ENCODE results near the gene SND1.

Gene SND1

GRCh38 chr7:127689194-127689772 is 37.3 kb downstream of the SND1 start:
- Histone ChIP-seq H3K27me3 (ENCODE audit: insufficient read depth, low read length) (no peaks in the 10 kb centered on the region), H3K9ac (ENCODE audit: low read length) (no peak overlapping the region), H3K9me2 (ENCODE audit: low read depth, low read length) (no peaks in the 10 kb centered on the region), H3K36me3 (ENCODE audit: insufficient read depth, low read length) (peaks cover 75% of the 10 kb centered on the region), H3K27ac (ENCODE audit: low read depth, low read length, poor library complexity, severe bottlenecking) (no peak overlapping the region), H3K9me3 (ENCODE audit: low read length) (no peaks in the 10 kb centered on the region), H3K4me3 (ENCODE audit: low read depth, low read length, poor library complexity, severe bottlenecking) (no peak overlapping the region), H2AFZ (ENCODE audit: low read length) (no peak overlapping the region), H3K79me2 (ENCODE audit: insufficient read depth, low read length) (peaks cover 30% of the 10 kb centered on the region), H3K4me1 (ENCODE audit: insufficient read depth, low read length, severe bottlenecking) (peaks cover 10% of the 10 kb centered on the region), H4K20me1 (ENCODE audit: insufficient read depth, low read length) (no peaks in the 10 kb centered on the region), H3F3A (ENCODE audit: insufficient read depth, low read length) (no peaks in the 10 kb centered on the region), H3K4me2 (ENCODE audit: low read length) (no peak overlapping the region)
- TF ChIP-seq, protein P1, sequence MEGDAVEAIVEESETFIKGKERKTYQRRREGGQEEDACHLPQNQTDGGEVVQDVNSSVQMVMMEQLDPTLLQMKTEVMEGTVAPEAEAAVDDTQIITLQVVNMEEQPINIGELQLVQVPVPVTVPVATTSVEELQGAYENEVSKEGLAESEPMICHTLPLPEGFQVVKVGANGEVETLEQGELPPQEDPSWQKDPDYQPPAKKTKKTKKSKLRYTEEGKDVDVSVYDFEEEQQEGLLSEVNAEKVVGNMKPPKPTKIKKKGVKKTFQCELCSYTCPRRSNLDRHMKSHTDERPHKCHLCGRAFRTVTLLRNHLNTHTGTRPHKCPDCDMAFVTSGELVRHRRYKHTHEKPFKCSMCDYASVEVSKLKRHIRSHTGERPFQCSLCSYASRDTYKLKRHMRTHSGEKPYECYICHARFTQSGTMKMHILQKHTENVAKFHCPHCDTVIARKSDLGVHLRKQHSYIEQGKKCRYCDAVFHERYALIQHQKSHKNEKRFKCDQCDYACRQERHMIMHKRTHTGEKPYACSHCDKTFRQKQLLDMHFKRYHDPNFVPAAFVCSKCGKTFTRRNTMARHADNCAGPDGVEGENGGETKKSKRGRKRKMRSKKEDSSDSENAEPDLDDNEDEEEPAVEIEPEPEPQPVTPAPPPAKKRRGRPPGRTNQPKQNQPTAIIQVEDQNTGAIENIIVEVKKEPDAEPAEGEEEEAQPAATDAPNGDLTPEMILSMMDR (IDR thresholded peaks at IDR 0.05; ENCODE audit: low read length), result no peak
- no peak for TF ChIP-seq EZH2 (IDR thresholded peaks at IDR 0.05; ENCODE audit: borderline replicate concordance, low read length)

DNA sequence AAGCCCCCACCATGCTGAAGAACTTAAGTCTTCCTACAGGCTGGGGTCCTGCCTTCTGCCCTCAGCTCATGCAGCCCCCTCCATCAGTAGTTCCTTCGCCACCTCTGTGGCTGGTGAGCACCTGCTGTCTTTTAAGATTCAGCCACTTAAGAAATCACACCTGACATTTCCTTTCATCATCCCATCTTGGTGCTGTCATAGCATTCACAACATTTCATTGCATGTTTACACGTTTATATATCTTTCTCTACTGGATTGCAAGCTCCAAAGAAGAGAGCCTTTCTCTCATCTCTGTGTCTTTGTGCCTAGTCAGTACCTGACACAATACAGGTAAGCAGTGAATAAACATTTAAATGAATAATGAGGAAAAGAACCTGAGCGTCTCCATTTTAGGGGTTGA is 38.3 kb downstream of the SND1 start:
- peaks cover 7% of the 10 kb centered on the region for H3K4me1 ChIP-seq (ENCODE audit: insufficient read depth, low read length, severe bottlenecking)
- no peak overlapping the region for H3K4me2 ChIP-seq (ENCODE audit: low read length)
- no peak overlapping the region for H3K4me3 ChIP-seq (ENCODE audit: low read depth, low read length, poor library complexity, severe bottlenecking)
- H3K36me3 ChIP-seq (ENCODE audit: insufficient read depth, low read length), result peaks cover 86% of the 10 kb centered on the region
- H4K20me1 ChIP-seq (ENCODE audit: insufficient read depth, low read length), result no peaks in the 10 kb centered on the region
- no peak for TF ChIP-seq EZH2 (IDR thresholded peaks at IDR 0.05; ENCODE audit: borderline replicate concordance, low read length)
- TF ChIP-seq, protein P1 (IDR thresholded peaks at IDR 0.05; ENCODE audit: low read length), result no peak
- H3F3A ChIP-seq (ENCODE audit: insufficient read depth, low read length), result no peaks in the 10 kb centered on the region
- H3K27me3 ChIP-seq (ENCODE audit: insufficient read depth, low read length), result no peaks in the 10 kb centered on the region
- no peak overlapping the region for H3K9ac ChIP-seq (ENCODE audit: low read length)
- H3K9me2 ChIP-seq (ENCODE audit: low read depth, low read length), result no peaks in the 10 kb centered on the region
- H3K79me2 ChIP-seq (ENCODE audit: insufficient read depth, low read length), result peaks cover 20% of the 10 kb centered on the region
- H3K9me3 ChIP-seq (ENCODE audit: low read length), result no peaks in the 10 kb centered on the region
- H2AFZ ChIP-seq (ENCODE audit: low read length), result no peak overlapping the region
- H3K27ac ChIP-seq (ENCODE audit: low read depth, low read length, poor library complexity, severe bottlenecking), result no peak overlapping the region

DNA sequence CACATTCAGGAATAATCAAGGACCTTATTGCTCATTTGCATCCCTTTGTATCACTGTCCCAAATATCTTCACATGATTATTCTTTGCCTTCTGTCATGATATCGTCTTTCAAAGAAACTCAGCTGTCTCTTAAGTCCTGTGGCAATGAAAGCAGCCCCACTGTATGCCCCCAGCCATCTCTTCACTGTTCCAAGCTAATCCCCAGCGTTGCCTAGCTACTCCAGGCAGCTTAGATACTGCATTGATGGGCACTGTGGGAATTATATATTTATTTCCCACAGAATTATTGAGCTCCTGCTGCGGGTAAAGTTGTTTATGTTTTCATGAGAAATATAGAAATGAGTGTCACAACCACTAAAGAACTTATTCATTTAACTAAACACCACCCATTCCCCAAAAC is 38.8 kb downstream of the SND1 start:
- Histone ChIP-seq H3K9ac (ENCODE audit: low read length) (no peak overlapping the region), H3K9me3 (ENCODE audit: low read length) (no peaks in the 10 kb centered on the region), H2AFZ (ENCODE audit: low read length) (no peak overlapping the region), H4K20me1 (ENCODE audit: insufficient read depth, low read length) (no peaks in the 10 kb centered on the region), H3K79me2 (ENCODE audit: insufficient read depth, low read length) (peaks cover 18% of the 10 kb centered on the region), H3K4me3 (ENCODE audit: low read depth, low read length, poor library complexity, severe bottlenecking) (no peak overlapping the region), H3K9me2 (ENCODE audit: low read depth, low read length) (no peaks in the 10 kb centered on the region), H3K4me2 (ENCODE audit: low read length) (no peak overlapping the region), H3K4me1 (ENCODE audit: insufficient read depth, low read length, severe bottlenecking) (peaks cover 7% of the 10 kb centered on the region), H3K36me3 (ENCODE audit: insufficient read depth, low read length) (peaks cover 89% of the 10 kb centered on the region), H3F3A (ENCODE audit: insufficient read depth, low read length) (no peaks in the 10 kb centered on the region), H3K27ac (ENCODE audit: low read depth, low read length, poor library complexity, severe bottlenecking) (no peak overlapping the region), H3K27me3 (ENCODE audit: insufficient read depth, low read length) (no peaks in the 10 kb centered on the region)
- no peak for TF ChIP-seq EZH2 (IDR thresholded peaks at IDR 0.05; ENCODE audit: borderline replicate concordance, low read length)
- TF ChIP-seq, protein P1 (IDR thresholded peaks at IDR 0.05; ENCODE audit: low read length), result no peak

Measured in OCI-LY1 (cell line).